ENCODE data around the gene GHRHR.

GHRHR gene

GRCh38 chr7:30969604-30969970, 5.8 kb downstream of the GHRHR start:
- DNase-seq, result no peak

GRCh38 chr7:30970074-30970473, 6.3 kb downstream of the GHRHR start:
- no peak for DNase-seq

GRCh38 chr7:30970594-30971094, 6.9 kb downstream of the GHRHR start:
- no peak for DNase-seq

- no peak for DNase-seq
Observed at GRCh38 chr7:30971440-30971839, 7.7 kb downstream of the GHRHR start.

GRCh38 chr7:30971840-30972563, 8.2 kb downstream of the GHRHR start:
- no peak for DNase-seq

- no peak for DNase-seq
Observed at GRCh38 chr7:30973292-30973691, 9.5 kb downstream of the GHRHR start.

GRCh38 chr7:30973791-30974604, 10.2 kb downstream of the GHRHR start:
- no peak for DNase-seq

- DNase-seq, result no peak
Observed at GRCh38 chr7:30974605-30975255, 11.0 kb downstream of the GHRHR start.

- no peak for DNase-seq
Observed at GRCh38 chr7:30975256-30975899, 11.6 kb downstream of the GHRHR start.

- no peak for DNase-seq
Observed at GRCh38 chr7:30976381-30976780, 12.6 kb downstream of the GHRHR start.

GRCh38 chr7:30977222-30977621, 13.5 kb downstream of the GHRHR start:
- no peak for DNase-seq

- DNase-seq, result no peak
Observed at GRCh38 chr7:30977896-30978564, 14.3 kb downstream of the GHRHR start.

GRCh38 chr7:30979027-30979426, 15.3 kb downstream of the GHRHR start:
- DNase-seq, result no peak

GRCh38 chr7:30980194-30980593, 16.4 kb downstream of the GHRHR start:
- DNase-seq, result no peak

- no peak for DNase-seq
Observed at GRCh38 chr7:30980751-30981150, 17.0 kb downstream of the GHRHR start.

- DNase-seq, result peak; percentile 41
Observed at GRCh38 chr7:30983042-30983913, 19.5 kb downstream of the GHRHR start.

GRCh38 chr7:30983914-30984247, 20.1 kb downstream of the GHRHR start:
- DNase-seq, result no peak

GRCh38 chr7:30984359-30985107, 20.8 kb downstream of the GHRHR start:
- DNase-seq, result no peak

GRCh38 chr7:30985756-30986155, 22.0 kb downstream of the GHRHR start:
- no peak for DNase-seq

- no peak for DNase-seq
Observed at GRCh38 chr7:30986331-30986730, 22.6 kb downstream of the GHRHR start.

- no peak for DNase-seq
Observed at GRCh38 chr7:30986738-30987137, 23.0 kb downstream of the GHRHR start.

All from central memory CD4-positive, alpha-beta T cell (primary cell).